Neural cell (in vitro differentiated cells): ENCODE results near the gene AKR1C1. TPM values are rescaled to one million over a fixed set of nuclear protein-coding genes. Genes with fewer than 3 reads are reported as not detected.
"Not testable (repeated sequence)": the region's sequence is repeated elsewhere in the genome, so short reads cannot be mapped to it uniquely, and the experiment has no call there.

Experiments used
- H2AFZ ChIP-seq: fragments of 200-600, 300-800 bp; sonication (generic), shearing (Covaris generic); 2 replicates; pipeline ENCODE4 v1.6.0; 2014; ENCODE audit warnings: low read depth, mild to moderate bottlenecking, antibody characterized with exemption, low read length, moderate library complexity
- H3F3A ChIP-seq: fragments of 200-600 bp; shearing (Covaris generic); 2 replicates; pipeline ENCODE4 v1.6.1; 2016; ENCODE audit warnings: mild to moderate bottlenecking, moderate library complexity, mixed read lengths, antibody characterized with exemption, low read length; ENCODE audit not compliant: insufficient read depth, poor library complexity, severe bottlenecking
- H3K27ac ChIP-seq: fragments of 200-600, 300-800 bp; sonication (generic), shearing (Covaris generic); 2 replicates; pipeline ENCODE4 v1.5.1; 2014; ENCODE audit warnings: mild to moderate bottlenecking, low read length, moderate library complexity
- H3K27me3 ChIP-seq: fragments of 300-800, 200-600 bp; sonication (generic), shearing (Covaris generic); 2 replicates; pipeline ENCODE4 v1.6.0; 2014; ENCODE audit warnings: mild to moderate bottlenecking, low read depth, low read length, moderate library complexity; ENCODE audit not compliant: insufficient read depth
- H3K36me3 ChIP-seq: fragments of 300-800, 200-600 bp; sonication (generic), shearing (Covaris generic); 2 replicates; pipeline ENCODE4 v1.5.1; 2014; ENCODE audit warnings: mild to moderate bottlenecking, antibody characterized with exemption, low read length, moderate library complexity; ENCODE audit not compliant: insufficient read depth
- H3K4me2 ChIP-seq: fragments of 300-800, 200-600 bp; sonication (generic), shearing (Covaris generic); 2 replicates; pipeline ENCODE4 v1.6.0; 2014; ENCODE audit warnings: mild to moderate bottlenecking, low read length
- H3K4me3 ChIP-seq: fragments of 300-800, 200-600 bp; sonication (generic), shearing (Covaris generic); 2 replicates; pipeline ENCODE4 v1.5.1; 2014; ENCODE audit warnings: mild to moderate bottlenecking, low read length, moderate library complexity
- H3K79me2 ChIP-seq: fragments of 200-600 bp; shearing (Covaris generic); replicated peaks from 2 replicates; pipeline ENCODE4 v1.6.0; 2014; ENCODE audit warnings: mild to moderate bottlenecking, low read length, moderate library complexity; ENCODE audit not compliant: insufficient read depth
- H3K9ac ChIP-seq: fragments of 300-800, 200-600 bp; sonication (generic), shearing (Covaris generic); 2 replicates; pipeline ENCODE4 v1.6.1; 2016; ENCODE audit warnings: mild to moderate bottlenecking, low read length, mixed read lengths
- H3K9me2 ChIP-seq: fragments of 200-600 bp; shearing (Covaris generic); 2 replicates; pipeline ENCODE4 v1.6.1; 2016; ENCODE audit warnings: mild to moderate bottlenecking, low read length, mixed read lengths; ENCODE audit not compliant: insufficient read depth
- H3K9me3 ChIP-seq: fragments of 200-600, 300-800 bp; sonication (generic), shearing (Covaris generic); 2 replicates; pipeline ENCODE4 v1.6.1; 2016; ENCODE audit warnings: mild to moderate bottlenecking, mixed run types, low read length, moderate library complexity, mixed read lengths
- H4K20me1 ChIP-seq: fragments of 200-600 bp; shearing (Covaris generic); 2 replicates; pipeline ENCODE4 v1.6.1; 2016; ENCODE audit warnings: mild to moderate bottlenecking, mixed run types; ENCODE audit not compliant: insufficient read depth
- EP300 ChIP-seq: fragments of 450-650 bp; conservative IDR thresholded peaks from 2 replicates; pipeline ENCODE4 v1.6.1; 2014; ENCODE audit warnings: antibody characterized with exemption, mild to moderate bottlenecking, moderate library complexity; ENCODE audit not compliant: poor library complexity, severe bottlenecking
- EZH2 ChIP-seq: fragments of 200-600, 300-800 bp; shearing (Covaris generic), sonication (generic); IDR thresholded peaks from 2 replicates; pipeline ENCODE4 v1.6.1; 2014; ENCODE audit warnings: antibody characterized with exemption, low read length, borderline replicate concordance, mild to moderate bottlenecking; ENCODE audit not compliant: insufficient read depth, poor library complexity, severe bottlenecking
- MXI1 ChIP-seq: fragments of 450-650 bp; conservative IDR thresholded peaks from 2 replicates; pipeline ENCODE4 v1.6.1; 2014; ENCODE audit warnings: antibody characterized with exemption, mild to moderate bottlenecking; ENCODE audit not compliant: poor library complexity, severe bottlenecking
- POLR2AphosphoS5 ChIP-seq: IDR thresholded peaks from 2 replicates; pipeline ENCODE4 v1.6.1; 2012
- REST ChIP-seq: IDR thresholded peaks from 2 replicates; pipeline ENCODE4 v1.6.1; 2012; ENCODE audit warnings: borderline replicate concordance
- SMC3 ChIP-seq: fragments of 450-650 bp; conservative IDR thresholded peaks from 2 replicates; pipeline ENCODE4 v1.6.1; 2014; ENCODE audit warnings: antibody characterized with exemption, mild to moderate bottlenecking, moderate library complexity; ENCODE audit not compliant: poor library complexity
- polyA plus RNA-seq: library from polyadenylated mRNA; depleted of rRNA; stranded (reverse); fragments of >200 nt; gene quantifications from 2 replicates; pipeline ENCODE4 v1.2.3, GENCODE V29; 2014
- TF ChIP-seq, protein P1 (sequence below): fragments of 450-650 bp; IDR thresholded peaks from 2 replicates; pipeline ENCODE4 v1.5.1; 2014; ENCODE audit warnings: antibody characterized with exemption, mild to moderate bottlenecking, moderate library complexity; ENCODE audit not compliant: poor library complexity, severe bottlenecking

The AKR1C1 gene
- polyA plus RNA-seq, 1 donor from 2014 or later: 183 TPM

DNA sequence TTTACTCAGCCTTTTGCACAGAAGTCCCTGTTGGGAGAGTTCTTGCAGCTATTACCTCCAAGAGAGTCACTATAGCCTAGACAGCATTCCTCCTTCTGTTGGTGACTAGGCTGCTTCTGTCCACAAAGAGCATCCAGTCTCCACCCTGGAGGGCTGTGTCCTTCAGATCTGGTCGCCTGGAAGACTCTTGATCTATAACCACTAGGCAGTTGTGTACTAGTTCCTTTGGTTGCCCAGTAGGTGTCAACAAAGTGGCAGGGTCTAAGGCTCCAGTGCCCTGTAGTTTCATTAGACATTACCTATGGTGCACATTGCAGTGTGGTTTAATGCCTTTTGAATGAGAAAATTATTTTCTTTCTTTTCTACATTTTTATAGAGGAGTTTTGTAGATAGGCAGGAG lies 51.7 kb downstream of the AKR1C1 start:
- H3K4me3 ChIP-seq: no peak overlapping the region
- no peaks in the 10 kb centered on the region for H3F3A ChIP-seq
- no peak for TF ChIP-seq MXI1
- no peak for TF ChIP-seq EP300
- TF ChIP-seq, protein P1, sequence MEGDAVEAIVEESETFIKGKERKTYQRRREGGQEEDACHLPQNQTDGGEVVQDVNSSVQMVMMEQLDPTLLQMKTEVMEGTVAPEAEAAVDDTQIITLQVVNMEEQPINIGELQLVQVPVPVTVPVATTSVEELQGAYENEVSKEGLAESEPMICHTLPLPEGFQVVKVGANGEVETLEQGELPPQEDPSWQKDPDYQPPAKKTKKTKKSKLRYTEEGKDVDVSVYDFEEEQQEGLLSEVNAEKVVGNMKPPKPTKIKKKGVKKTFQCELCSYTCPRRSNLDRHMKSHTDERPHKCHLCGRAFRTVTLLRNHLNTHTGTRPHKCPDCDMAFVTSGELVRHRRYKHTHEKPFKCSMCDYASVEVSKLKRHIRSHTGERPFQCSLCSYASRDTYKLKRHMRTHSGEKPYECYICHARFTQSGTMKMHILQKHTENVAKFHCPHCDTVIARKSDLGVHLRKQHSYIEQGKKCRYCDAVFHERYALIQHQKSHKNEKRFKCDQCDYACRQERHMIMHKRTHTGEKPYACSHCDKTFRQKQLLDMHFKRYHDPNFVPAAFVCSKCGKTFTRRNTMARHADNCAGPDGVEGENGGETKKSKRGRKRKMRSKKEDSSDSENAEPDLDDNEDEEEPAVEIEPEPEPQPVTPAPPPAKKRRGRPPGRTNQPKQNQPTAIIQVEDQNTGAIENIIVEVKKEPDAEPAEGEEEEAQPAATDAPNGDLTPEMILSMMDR: no peak
- TF ChIP-seq POLR2AphosphoS5: no peak
- no peaks in the 10 kb centered on the region for H3K27me3 ChIP-seq
- no peak overlapping the region for H3K4me2 ChIP-seq
- H3K27ac ChIP-seq: no peak overlapping the region
- H3K9me2 ChIP-seq: no peaks in the 10 kb centered on the region
- no peaks in the 10 kb centered on the region for H3K79me2 ChIP-seq
- H3K9me3 ChIP-seq: no peaks in the 10 kb centered on the region
- no peaks in the 10 kb centered on the region for H4K20me1 ChIP-seq
- no peaks in the 10 kb centered on the region for H3K36me3 ChIP-seq
- no peak overlapping the region for H3K9ac ChIP-seq
- no peak overlapping the region for H2AFZ ChIP-seq

DNA sequence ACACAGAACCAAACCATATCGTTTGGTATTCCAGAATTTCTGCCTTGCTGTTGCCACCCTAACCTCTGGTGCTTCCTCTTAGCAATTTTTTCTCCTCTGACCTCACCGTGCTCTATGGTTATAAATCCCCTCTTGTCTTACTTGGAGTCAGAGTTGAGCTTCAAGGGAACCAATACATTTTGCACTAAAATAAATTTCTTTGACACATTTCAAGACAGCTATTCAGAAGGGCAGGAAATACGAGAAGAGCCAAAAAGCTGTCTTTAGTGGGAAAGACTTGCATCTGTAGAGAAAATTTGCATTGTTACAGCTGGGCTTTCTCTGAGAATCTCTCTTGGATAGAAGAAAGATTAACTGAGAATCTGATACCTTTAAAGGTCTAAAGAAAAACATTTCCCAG lies 54.9 kb downstream of the AKR1C1 start:
- Histone ChIP-seq H4K20me1 (no peaks in the 10 kb centered on the region), H2AFZ (no peak overlapping the region), H3K79me2 (no peaks in the 10 kb centered on the region), H3K36me3 (no peaks in the 10 kb centered on the region), H3K27ac (no peak overlapping the region), H3K4me3 (no peak overlapping the region), H3F3A (no peaks in the 10 kb centered on the region), H3K9me3 (no peaks in the 10 kb centered on the region), H3K27me3 (no peaks in the 10 kb centered on the region), H3K4me2 (no peak overlapping the region), H3K9me2 (no peaks in the 10 kb centered on the region), H3K9ac (no peak overlapping the region)
- no peak for TF ChIP-seq SMC3
- TF ChIP-seq EZH2: no peak
- TF ChIP-seq, protein P1: no peak
- no peak for TF ChIP-seq EP300
- no peak for TF ChIP-seq REST

DNA sequence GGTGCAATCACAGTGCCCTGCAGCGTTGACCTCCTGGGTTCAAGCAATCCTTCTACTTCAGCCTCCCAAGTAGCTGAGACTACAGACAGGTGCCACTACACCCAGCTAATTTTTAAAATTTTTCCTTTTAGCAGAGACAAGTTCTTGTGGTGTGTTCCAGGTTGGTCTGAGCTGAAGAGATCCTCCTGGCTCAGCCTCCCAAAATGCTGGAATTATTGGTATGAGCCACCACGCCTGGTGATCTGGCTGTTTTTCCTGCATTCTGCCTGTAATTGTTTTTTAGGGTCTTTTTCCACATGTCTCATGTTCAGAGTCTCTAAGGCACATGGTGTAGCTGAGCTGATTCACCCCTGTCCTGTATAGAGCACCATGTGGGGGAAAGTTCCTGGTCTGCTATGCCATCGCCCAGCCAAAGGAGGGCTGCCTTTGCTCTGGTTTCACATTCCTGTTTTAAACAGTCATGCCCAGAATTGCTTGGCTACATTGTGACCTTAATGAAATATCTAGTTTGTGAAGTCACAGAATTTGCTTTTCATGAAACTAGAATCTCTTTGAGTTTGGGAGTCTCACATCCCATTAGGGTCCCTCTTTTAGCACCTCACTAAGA lies 55.6 kb downstream of the AKR1C1 start:
- H3K9ac ChIP-seq, H3K9me3 ChIP-seq, H3K79me2 ChIP-seq, H3F3A ChIP-seq, H3K36me3 ChIP-seq, H2AFZ ChIP-seq, H3K9me2 ChIP-seq, H3K4me2 ChIP-seq, H4K20me1 ChIP-seq, H3K27me3 ChIP-seq, H3K27ac ChIP-seq, H3K4me3 ChIP-seq: not testable (repeated sequence)

DNA sequence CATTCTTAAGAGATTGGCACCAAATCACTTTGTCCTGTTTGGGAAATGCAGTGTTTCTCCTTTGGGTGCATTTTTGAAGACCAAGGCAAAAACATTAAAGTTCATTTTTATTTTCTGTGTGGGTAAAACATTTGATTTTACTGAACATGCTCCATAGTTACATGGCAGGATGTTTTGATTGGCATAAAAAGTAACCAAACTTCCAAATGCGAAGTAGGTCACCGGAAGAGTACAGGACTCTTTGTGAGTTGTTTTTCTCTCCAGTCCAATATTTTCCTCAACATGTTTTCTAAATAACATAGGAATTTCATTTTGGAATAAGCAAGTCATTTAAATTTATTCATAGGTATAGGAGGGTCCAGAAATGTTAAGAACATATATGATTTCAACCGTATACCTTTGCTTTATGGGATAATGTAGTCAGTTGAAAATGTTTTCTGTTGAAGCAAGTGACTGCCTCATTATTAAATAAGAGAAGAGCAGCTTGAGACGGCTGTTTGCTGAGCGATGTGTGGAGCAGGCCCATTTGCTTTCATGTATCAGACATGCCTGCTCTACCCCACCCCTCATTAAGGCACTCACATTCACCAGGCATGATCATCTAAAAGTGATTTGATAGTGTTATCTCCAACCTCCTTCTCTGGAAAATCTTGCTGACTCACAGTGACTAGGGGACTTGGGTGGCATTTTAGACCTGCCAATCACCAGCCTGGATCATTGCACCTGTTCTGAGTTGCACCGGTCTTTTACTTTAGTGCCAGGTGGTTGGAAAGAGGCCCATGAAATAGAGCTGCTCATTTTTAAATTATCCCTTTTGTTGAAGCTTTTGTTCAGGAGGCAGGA lies 56.8 kb downstream of the AKR1C1 start:
- not testable (repeated sequence) for H3K9me2 ChIP-seq, H3K9ac ChIP-seq, H2AFZ ChIP-seq, H3K27me3 ChIP-seq, H3K27ac ChIP-seq, H4K20me1 ChIP-seq, H3K9me3 ChIP-seq, H3K4me3 ChIP-seq, H3K36me3 ChIP-seq, H3K79me2 ChIP-seq, H3K4me2 ChIP-seq, H3F3A ChIP-seq
